SK-N-SH (cell line): ENCODE data around the gene CENPE. TPM values are rescaled to one million over a fixed set of nuclear protein-coding genes. Genes with fewer than 3 reads are reported as not detected.

Experiments used
- CTCF ChIA-PET: fragments of 300-600, 350-600 bp; formaldehyde crosslinking; extraction: SDS; loops from one replicate; lab custom pipeline; 2021; lab: Yijun Ruan, JAX
- POLR2A ChIA-PET: fragments of 350-600 bp; sonication (Branson Sonifier 250); formaldehyde crosslinking; extraction: SDS; loops from one replicate; lab custom pipeline; 2020; ENCODE audit warnings: antibody characterized with exemption, inconsistent platforms; lab: Yijun Ruan, JAX
- DNase-seq: peaks from one replicate; pipeline ENCODE4 v3.0.0; 2012
- H2AFZ ChIP-seq: fragments of 200-600 bp; sonication (generic); 2 replicates; pipeline ENCODE4 v1.8.1; 2016; ENCODE audit warnings: antibody characterized with exemption, mild to moderate bottlenecking, low read depth
- H3F3A ChIP-seq: fragments of 200-600 bp; sonication (generic); replicated peaks from 2 replicates; pipeline ENCODE3; 2016; ENCODE audit warnings: antibody characterized with exemption, mild to moderate bottlenecking; ENCODE audit not compliant: insufficient read depth
- H3K27ac ChIP-seq, 2 experiments: fragments of 200-500 bp in 1 of 2; fragments of 200-600 bp in 1 of 2; sonication (Bioruptor generic) in 1 of 2; sonication (generic), shearing (Covaris generic) in 1 of 2; 2 replicates each; pipeline versions ENCODE4 v1.5.1 to v1.6.1; 2014 to 2016; ENCODE audit warnings: low read depth in 2 of 2, inconsistent platforms in 1 of 2, low read length in 1 of 2, mild to moderate bottlenecking in 1 of 2, mixed read lengths in 1 of 2
- H3K27me3 ChIP-seq: fragments of 200-600 bp; sonication (generic), shearing (Covaris generic); 2 replicates; pipeline ENCODE4 v1.6.1; 2016; ENCODE audit warnings: mixed run types; ENCODE audit not compliant: insufficient read depth
- H3K36me3 ChIP-seq, 2 experiments: fragments of 200-500 bp in 1 of 2; fragments of 200-600 bp in 1 of 2; sonication (Bioruptor generic) in 1 of 2; sonication (generic) in 1 of 2; replicated peaks in 1 of 2; 2 replicates each; pipeline versions ENCODE3 to v1.5.1; 2014 to 2016; ENCODE audit warnings: low read length in 1 of 2, mild to moderate bottlenecking in 1 of 2; ENCODE audit not compliant: insufficient read depth in 2 of 2, control insufficient read depth in 1 of 2
- H3K4me1 ChIP-seq, 2 experiments: fragments of 200-500 bp in 1 of 2; fragments of 200-600 bp in 1 of 2; sonication (Bioruptor generic) in 1 of 2; sonication (generic), shearing (Covaris generic) in 1 of 2; 2 replicates each; pipeline versions ENCODE4 v1.5.1 to v1.6.1; 2014 to 2016; ENCODE audit warnings: low read depth in 1 of 2, low read length in 1 of 2, mixed run types in 1 of 2; ENCODE audit not compliant: insufficient read depth in 2 of 2, control insufficient read depth in 1 of 2
- H3K4me2 ChIP-seq: fragments of 200-600 bp; sonication (generic), shearing (Covaris generic); 2 replicates; pipeline ENCODE4 v1.6.1; 2017; ENCODE audit warnings: mixed run types
- H3K4me3 ChIP-seq, 2 experiments: fragments of 200-500 bp in 1 of 2; fragments of 200-600 bp in 1 of 2; sonication (Bioruptor generic) in 1 of 2; sonication (generic), shearing (Covaris generic) in 1 of 2; 2 replicates each; pipeline versions ENCODE4 v1.5.1 to v1.8.1; 2014 to 2016; ENCODE audit warnings: low read depth in 2 of 2, inconsistent platforms in 1 of 2, low read length in 1 of 2, mild to moderate bottlenecking in 1 of 2, mixed read lengths in 1 of 2, moderate library complexity in 1 of 2
- H3K79me2 ChIP-seq: fragments of 200-600 bp; sonication (generic); 2 replicates; pipeline ENCODE4 v1.8.1; 2017; ENCODE audit warnings: mild to moderate bottlenecking; ENCODE audit not compliant: insufficient read depth
- H3K9ac ChIP-seq: fragments of 200-600 bp; sonication (generic); 2 replicates; pipeline ENCODE4 v1.6.1; 2017; ENCODE audit warnings: mixed run types
- H3K9me2 ChIP-seq: fragments of 200-600 bp; sonication (generic); 2 replicates; pipeline ENCODE4 v1.6.1; 2017; ENCODE audit warnings: mixed run types
- H3K9me3 ChIP-seq: fragments of 200-600 bp; sonication (generic); 2 replicates; pipeline ENCODE4 v1.6.1; 2017; ENCODE audit warnings: mixed run types, mild to moderate bottlenecking, moderate library complexity
- H4K20me1 ChIP-seq: fragments of 200-600 bp; sonication (generic); 2 replicates; pipeline ENCODE4 v1.6.1; 2017; ENCODE audit warnings: mild to moderate bottlenecking, mixed run types; ENCODE audit not compliant: insufficient read depth
- CHD2 ChIP-seq: fragments of 150-350 bp; IDR thresholded peaks from 2 replicates; pipeline ENCODE4 v1.6.1; 2018; ENCODE audit warnings: low read length; ENCODE audit not compliant: partially characterized antibody
- ELF1 ChIP-seq: IDR thresholded peaks from 2 replicates; pipeline ENCODE4 v1.4.0; 2012
- FOXJ3 ChIP-seq: sonication (generic); formaldehyde crosslinking; IDR thresholded peaks from 2 replicates; pipeline ENCODE4 v1.5.1; 2020; ENCODE audit warnings: mild to moderate bottlenecking, missing genetic modification reagents
- FOXM1 ChIP-seq: IDR thresholded peaks from 2 replicates; pipeline ENCODE4 v1.4.0; 2012; ENCODE audit warnings: low read depth, mild to moderate bottlenecking
- GATA2 ChIP-seq: sonication (generic); formaldehyde crosslinking; IDR thresholded peaks from 2 replicates; pipeline ENCODE4 v1.5.0; 2020; ENCODE audit warnings: mild to moderate bottlenecking, missing genetic modification reagents
- JUND ChIP-seq: IDR thresholded peaks from 2 replicates; pipeline ENCODE4 v1.4.0; 2012
- POLR2AphosphoS5 ChIP-seq: IDR thresholded peaks from 2 replicates; pipeline ENCODE4 v1.6.1; 2012; ENCODE audit warnings: low read depth, low read length
- RCOR1 ChIP-seq: fragments of 150-350 bp; IDR thresholded peaks from 2 replicates; pipeline ENCODE4 v1.6.1; 2017; ENCODE audit warnings: antibody characterized with exemption, low read length
- RXRA ChIP-seq: IDR thresholded peaks from 2 replicates; pipeline ENCODE4 v1.4.0; 2012; ENCODE audit warnings: low read depth, mild to moderate bottlenecking, borderline replicate concordance
- SIN3A ChIP-seq: IDR thresholded peaks from 2 replicates; pipeline ENCODE4 v1.6.1; 2012; ENCODE audit warnings: low read depth, mild to moderate bottlenecking, low read length, moderate library complexity, borderline replicate concordance
- TAF1 ChIP-seq: IDR thresholded peaks from 2 replicates; pipeline ENCODE4 v1.6.1; 2012; ENCODE audit warnings: low read depth, mild to moderate bottlenecking, low read length, moderate library complexity, borderline replicate concordance
- TEAD4 ChIP-seq: IDR thresholded peaks from 2 replicates; pipeline ENCODE4 v1.4.0; 2012; ENCODE audit warnings: mild to moderate bottlenecking, borderline replicate concordance; ENCODE audit not compliant: insufficient read depth
- USF1 ChIP-seq: IDR thresholded peaks from 2 replicates; pipeline ENCODE4 v1.4.0; 2012; ENCODE audit warnings: low read depth, borderline replicate concordance
- whole genome bisulfite sequencing: methylation state at CpG from one replicate; pipeline ENCODE4 v1.1.6; 2017; ENCODE audit warnings: low lambda C conversion rate; 5-methylcytosine and 5-hydroxymethylcytosine counted together
- polyA plus RNA-seq, 3 experiments: library from polyadenylated mRNA; depleted of rRNA; stranded (reverse); fragments of >200 nt; gene quantifications; 2 replicates each; pipeline ENCODE4 v1.2.3, GENCODE V29; 2012
- TF ChIP-seq, protein P1 (sequence below): fragments of 150-350 bp; IDR thresholded peaks from 2 replicates; pipeline ENCODE4 v1.6.1; 2016; ENCODE audit warnings: mild to moderate bottlenecking, low read depth, low read length
- TF ChIP-seq, protein P2 (sequence below): IDR thresholded peaks from 2 replicates; pipeline ENCODE4 v1.6.1; 2012; ENCODE audit warnings: mild to moderate bottlenecking, low read depth, low read length, moderate library complexity

The CENPE gene
- polyA plus RNA-seq, 1 of the 3 experiments (the other 2 are of a cell fraction), result 1.7 TPM

- no peaks in the 10 kb centered on the region for H4K20me1 ChIP-seq
- no peak for DNase-seq
- H3F3A ChIP-seq, result no peaks in the 10 kb centered on the region
- H2AFZ ChIP-seq, result no peak overlapping the region
- H3K9ac ChIP-seq, result no peak overlapping the region
- no peaks in the 10 kb centered on the region for H3K4me1 ChIP-seq
- no peak overlapping the region for H3K27ac ChIP-seq
- H3K9me2 ChIP-seq, result no peaks in the 10 kb centered on the region
- H3K4me2 ChIP-seq, result no peak overlapping the region
- no peaks in the 10 kb centered on the region for H3K9me3 ChIP-seq
- 60% methylated on average over 2 of the region's 2 CpGs for WGBS
- no peak overlapping the region for H3K4me3 ChIP-seq
- H3K36me3 ChIP-seq, result peaks cover 54 to 81% of the 10 kb centered on the region in 2 experiments
- H3K27me3 ChIP-seq, result no peaks in the 10 kb centered on the region
- CTCF ChIA-PET, result interaction anchor here (0.6 to 4.9 kb wide), 6 partner anchors 9 to 469 kb away, joined by 3 to 26 read pairs (median 3); partner anchors contain the start of genes BDH2, SLC9B2 and UBE2D3
- no peaks in the 10 kb centered on the region for H3K79me2 ChIP-seq
- POLR2A ChIA-PET, result interaction anchor here (1.1 kb wide), 1 partner anchor 12 kb away, joined by 4 read pairs; the partner anchor contains the start of gene SLC9B2
- TF ChIP-seq, protein P1, sequence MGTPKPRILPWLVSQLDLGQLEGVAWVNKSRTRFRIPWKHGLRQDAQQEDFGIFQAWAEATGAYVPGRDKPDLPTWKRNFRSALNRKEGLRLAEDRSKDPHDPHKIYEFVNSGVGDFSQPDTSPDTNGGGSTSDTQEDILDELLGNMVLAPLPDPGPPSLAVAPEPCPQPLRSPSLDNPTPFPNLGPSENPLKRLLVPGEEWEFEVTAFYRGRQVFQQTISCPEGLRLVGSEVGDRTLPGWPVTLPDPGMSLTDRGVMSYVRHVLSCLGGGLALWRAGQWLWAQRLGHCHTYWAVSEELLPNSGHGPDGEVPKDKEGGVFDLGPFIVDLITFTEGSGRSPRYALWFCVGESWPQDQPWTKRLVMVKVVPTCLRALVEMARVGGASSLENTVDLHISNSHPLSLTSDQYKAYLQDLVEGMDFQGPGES, result no peak
- TF ChIP-seq CHD2, result no peak
- TF ChIP-seq TAF1, result no peak
- no peak for TF ChIP-seq FOXM1
- no peak for TF ChIP-seq GATA2 (CRISPR knock-in tag)
- TF ChIP-seq, protein P2, sequence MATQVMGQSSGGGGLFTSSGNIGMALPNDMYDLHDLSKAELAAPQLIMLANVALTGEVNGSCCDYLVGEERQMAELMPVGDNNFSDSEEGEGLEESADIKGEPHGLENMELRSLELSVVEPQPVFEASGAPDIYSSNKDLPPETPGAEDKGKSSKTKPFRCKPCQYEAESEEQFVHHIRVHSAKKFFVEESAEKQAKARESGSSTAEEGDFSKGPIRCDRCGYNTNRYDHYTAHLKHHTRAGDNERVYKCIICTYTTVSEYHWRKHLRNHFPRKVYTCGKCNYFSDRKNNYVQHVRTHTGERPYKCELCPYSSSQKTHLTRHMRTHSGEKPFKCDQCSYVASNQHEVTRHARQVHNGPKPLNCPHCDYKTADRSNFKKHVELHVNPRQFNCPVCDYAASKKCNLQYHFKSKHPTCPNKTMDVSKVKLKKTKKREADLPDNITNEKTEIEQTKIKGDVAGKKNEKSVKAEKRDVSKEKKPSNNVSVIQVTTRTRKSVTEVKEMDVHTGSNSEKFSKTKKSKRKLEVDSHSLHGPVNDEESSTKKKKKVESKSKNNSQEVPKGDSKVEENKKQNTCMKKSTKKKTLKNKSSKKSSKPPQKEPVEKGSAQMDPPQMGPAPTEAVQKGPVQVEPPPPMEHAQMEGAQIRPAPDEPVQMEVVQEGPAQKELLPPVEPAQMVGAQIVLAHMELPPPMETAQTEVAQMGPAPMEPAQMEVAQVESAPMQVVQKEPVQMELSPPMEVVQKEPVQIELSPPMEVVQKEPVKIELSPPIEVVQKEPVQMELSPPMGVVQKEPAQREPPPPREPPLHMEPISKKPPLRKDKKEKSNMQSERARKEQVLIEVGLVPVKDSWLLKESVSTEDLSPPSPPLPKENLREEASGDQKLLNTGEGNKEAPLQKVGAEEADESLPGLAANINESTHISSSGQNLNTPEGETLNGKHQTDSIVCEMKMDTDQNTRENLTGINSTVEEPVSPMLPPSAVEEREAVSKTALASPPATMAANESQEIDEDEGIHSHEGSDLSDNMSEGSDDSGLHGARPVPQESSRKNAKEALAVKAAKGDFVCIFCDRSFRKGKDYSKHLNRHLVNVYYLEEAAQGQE, result no peak
- no peak for TF ChIP-seq TEAD4
- TF ChIP-seq RCOR1, result no peak
- no peak for TF ChIP-seq RXRA
- no peak for TF ChIP-seq ELF1
- TF ChIP-seq FOXJ3 (CRISPR knock-in tag), result no peak
- no peak for TF ChIP-seq SIN3A
- no peak for TF ChIP-seq POLR2AphosphoS5
- TF ChIP-seq USF1, result no peak
- no peak for TF ChIP-seq JUND
Measured at GRCh38 chr4:103089481-103089880, 108.7 kb downstream of the CENPE start.
